ENCODE data around the gene ANKRD11. TPM values are rescaled to one million over a fixed set of nuclear protein-coding genes. Genes with fewer than 3 reads are reported as not detected.

ANKRD11 gene
- total and polyA plus RNA-seq, 7 experiments from 2014 or later = 8.7 to 254 (median 239) TPM

- H3K9me3 ChIP-seq (ENCODE audit: control insufficient read depth in 2 of 3, low read length in 3 of 3) = no peaks in the 10 kb centered on the region
- ChIA-PET CTCF (interaction anchor here (1.1 kb wide), 1 partner anchor 9 kb away, joined by 3 read pairs; no protein-coding TSS in a partner anchor), POLR2A (interaction anchor here (0.6 to 1.8 kb wide), 3 partner anchors 8 to 86 kb away, joined by 3 to 11 read pairs (median 4); partner anchors contain the start of gene SPG7)
- H3K27me3 ChIP-seq (ENCODE audit: control insufficient read depth in 2 of 2, insufficient read depth in 2 of 2, low read length in 2 of 2) = no peaks in the 10 kb centered on the region
- DNase-seq (no peak), ATAC-seq (no peak)
- peaks cover 0 to 3% (median 0%) of the 10 kb centered on the region in 3 experiments for H3K36me3 ChIP-seq (ENCODE audit: control insufficient read depth in 2 of 3, insufficient read depth in 3 of 3, low read length in 3 of 3)
- Mint-ChIP-seq H3K27ac (peak overlapping the region in 2 of 9 donors; percentile 28 to 80), H3K9me3 (no peaks in the 10 kb centered on the region), H3K36me3 (peaks cover 0 to 5% (median 0%) of the 10 kb centered on the region in 5 donors), H3K27me3 (no peaks in the 10 kb centered on the region), H3K4me3 (no peak overlapping the region), H3K4me1 (peaks cover 20 to 38% (median 25%) of the 10 kb centered on the region in 7 donors)
- no peak overlapping the region for H3K4me3 ChIP-seq (ENCODE audit: low read length)
- H3K27ac ChIP-seq (ENCODE audit: low read depth, low read length) = no peak overlapping the region
- intact Hi-C loops (cut with micrococcal nuclease) = loop anchor here in 1 of 2 donors (10.0 kb wide), 1 partner anchor 1040 kb away; the partner anchor contains the start of gene ZFPM1
- H3K4me1 ChIP-seq (ENCODE audit: control insufficient read depth in 2 of 2, insufficient read depth in 2 of 2, low read length in 2 of 2) = peaks cover 11 to 17% of the 10 kb centered on the region in 2 donors
These were observed 4.8 kb upstream of the ANKRD11 start for GRCh38 chr16:89495121-89495520.

GRCh38 chr16:89493776-89494175 lies 3.4 kb upstream of the ANKRD11 start:
- no peak overlapping the region for H3K4me3 ChIP-seq (ENCODE audit: low read length)
- Mint-ChIP-seq H3K4me1 (peaks cover 24 to 43% (median 29%) of the 10 kb centered on the region in 7 donors), H3K9me3 (peaks cover 0 to 5% (median 0%) of the 10 kb centered on the region in 11 donors), H3K27ac (peak overlapping the region in 5 of 9 donors; percentile 20 to 82 (median 67)), H3K36me3 (peaks cover 0 to 5% (median 3%) of the 10 kb centered on the region in 5 donors), H3K27me3 (peaks cover 0 to 2% (median 0%) of the 10 kb centered on the region in 5 donors), H3K4me3 (peak overlapping the region in 4 of 10 donors; percentile 6 to 38 (median 8))
- no peaks in the 10 kb centered on the region for H3K27me3 ChIP-seq (ENCODE audit: control insufficient read depth in 2 of 2, insufficient read depth in 2 of 2, low read length in 2 of 2)
- POLR2A ChIA-PET = interaction anchor here (0.9 to 1.8 kb wide), 3 partner anchors 14 to 252 kb away, joined by 3 to 11 read pairs (median 4); partner anchors contain the start of gene SPG7
- no peak for ATAC-seq
- intact Hi-C loops (cut with micrococcal nuclease) = loop anchor here (5.0 to 10.0 kb wide), 2 partner anchors 251 to 1039 kb away; partner anchors contain the start of gene ZFPM1 (in 1 of the 2)
- peaks cover 13 to 19% of the 10 kb centered on the region in 2 donors for H3K4me1 ChIP-seq (ENCODE audit: control insufficient read depth in 2 of 2, insufficient read depth in 2 of 2, low read length in 2 of 2)
- CTCF ChIA-PET = no interaction called here
- no peak overlapping the region for H3K27ac ChIP-seq (ENCODE audit: low read depth, low read length)
- no peak for DNase-seq
- no peaks in the 10 kb centered on the region for H3K9me3 ChIP-seq (ENCODE audit: control insufficient read depth in 2 of 3, low read length in 3 of 3)
- H3K36me3 ChIP-seq (ENCODE audit: control insufficient read depth in 2 of 3, insufficient read depth in 3 of 3, low read length in 3 of 3) = peaks cover 0 to 1% (median 0%) of the 10 kb centered on the region in 3 experiments

- ATAC-seq = no peak
- ChIA-PET POLR2A (interaction anchor here (1.0 to 5.9 kb wide), 2 partner anchors 11 to 15 kb away, joined by 4 to 68 read pairs; partner anchors contain the start of gene SPG7), CTCF (no interaction called here)
- no peak for DNase-seq
- H3K4me3 ChIP-seq (ENCODE audit: low read length) = peak overlapping the region; percentile 92
- H3K4me3 Mint-ChIP-seq = peak overlapping the region in 9 of 10 donors; percentile 35 to 91 (median 88)
- peaks cover 29 to 34% of the 10 kb centered on the region in 2 donors for H3K4me1 ChIP-seq (ENCODE audit: control insufficient read depth in 2 of 2, insufficient read depth in 2 of 2, low read length in 2 of 2)
- H3K27me3 ChIP-seq (ENCODE audit: control insufficient read depth in 2 of 2, insufficient read depth in 2 of 2, low read length in 2 of 2) = no peaks in the 10 kb centered on the region
- peak overlapping the region in 8 of 9 donors; percentile 86 to 96 (median 94) for H3K27ac Mint-ChIP-seq
- peaks cover 35 to 58% (median 39%) of the 10 kb centered on the region in 7 donors for H3K4me1 Mint-ChIP-seq
- intact Hi-C loops (cut with micrococcal nuclease) = loop anchor here (2.0 to 10.0 kb wide), 4 partner anchors 175 to 1037 kb away; partner anchors contain the start of genes SPATA2L (in 1 of the 2) and ZFPM1 (in 1 of the 2)
- H3K9me3 ChIP-seq (ENCODE audit: control insufficient read depth in 2 of 3, low read length in 3 of 3) = no peaks in the 10 kb centered on the region
- peak overlapping the region; percentile 90 for H3K27ac ChIP-seq (ENCODE audit: low read depth, low read length)
- peaks cover 0 to 5% (median 3%) of the 10 kb centered on the region in 5 donors for H3K36me3 Mint-ChIP-seq
- H3K36me3 ChIP-seq (ENCODE audit: control insufficient read depth in 2 of 3, insufficient read depth in 3 of 3, low read length in 3 of 3) = no peaks in the 10 kb centered on the region
- peaks cover 0 to 2% (median 0%) of the 10 kb centered on the region in 5 donors for H3K27me3 Mint-ChIP-seq
- H3K9me3 Mint-ChIP-seq = peaks cover 0 to 5% (median 0%) of the 10 kb centered on the region in 11 donors
These were observed 1.8 kb upstream of the ANKRD11 start for GRCh38 chr16:89491974-89492687.

GRCh38 chr16:89491238-89491869 lies 993 bp upstream of the ANKRD11 start:
- ChIA-PET CTCF (no interaction called here), POLR2A (interaction anchor here (0.6 to 5.9 kb wide), 5 partner anchors 12 to 84 kb away, joined by 3 to 68 read pairs (median 4); partner anchors contain the start of gene SPG7)
- Histone ChIP-seq H3K27ac (ENCODE audit: low read depth, low read length) (peak overlapping the region; percentile 90), H3K27me3 (ENCODE audit: control insufficient read depth in 2 of 2, insufficient read depth in 2 of 2, low read length in 2 of 2) (no peaks in the 10 kb centered on the region), H3K9me3 (ENCODE audit: control insufficient read depth in 2 of 3, low read length in 3 of 3) (no peaks in the 10 kb centered on the region), H3K36me3 (ENCODE audit: control insufficient read depth in 2 of 3, insufficient read depth in 3 of 3, low read length in 3 of 3) (no peaks in the 10 kb centered on the region), H3K4me1 (ENCODE audit: control insufficient read depth in 2 of 2, insufficient read depth in 2 of 2, low read length in 2 of 2) (peaks cover 36 to 40% of the 10 kb centered on the region in 2 donors), H3K4me3 (ENCODE audit: low read length) (peak overlapping the region; percentile 92)
- peaks cover 0 to 7% (median 5%) of the 10 kb centered on the region in 5 donors for H3K36me3 Mint-ChIP-seq
- peaks cover 0 to 5% (median 0%) of the 10 kb centered on the region in 11 donors for H3K9me3 Mint-ChIP-seq
- H3K27me3 Mint-ChIP-seq = peaks cover 0 to 2% (median 0%) of the 10 kb centered on the region in 5 donors
- intact Hi-C loops (cut with micrococcal nuclease) = loop anchor here (2.0 to 10.0 kb wide), 4 partner anchors 175 to 1037 kb away; partner anchors contain the start of genes SPATA2L (in 1 of the 2) and ZFPM1 (in 1 of the 2)
- H3K4me1 Mint-ChIP-seq = peaks cover 41 to 65% (median 45%) of the 10 kb centered on the region in 7 donors
- H3K4me3 Mint-ChIP-seq = peak overlapping the region; percentile 85 to 91 (median 89)
- H3K27ac Mint-ChIP-seq = peak overlapping the region; percentile 86 to 96 (median 93)
- DNase-seq = peak in 1 of 9 donors; percentile 23
- no peak for ATAC-seq

- peaks cover 0 to 6% (median 0%) of the 10 kb centered on the region in 11 donors for H3K9me3 Mint-ChIP-seq
- H3K36me3 Mint-ChIP-seq = peaks cover 0 to 9% (median 5%) of the 10 kb centered on the region in 5 donors
- intact Hi-C loops (cut with micrococcal nuclease) = loop anchor here (1.0 to 10.0 kb wide), 19 partner anchors 15 to 1035 kb away; partner anchors contain the start of genes RPL13 (in 2 of the 2), SPATA2L (in 2 of the 2), SPG7 (in 1 of the 2) and ZFPM1 (in 1 of the 2)
- Histone ChIP-seq H3K27ac (ENCODE audit: low read depth, low read length) (peak overlapping the region; percentile 87), H3K4me3 (ENCODE audit: low read length) (no peak overlapping the region), H3K9me3 (ENCODE audit: control insufficient read depth in 2 of 3, low read length in 3 of 3) (no peaks in the 10 kb centered on the region), H3K27me3 (ENCODE audit: control insufficient read depth in 2 of 2, insufficient read depth in 2 of 2, low read length in 2 of 2) (no peaks in the 10 kb centered on the region), H3K4me1 (ENCODE audit: control insufficient read depth in 2 of 2, insufficient read depth in 2 of 2, low read length in 2 of 2) (peaks cover 50 to 54% of the 10 kb centered on the region in 2 donors), H3K36me3 (ENCODE audit: control insufficient read depth in 2 of 3, insufficient read depth in 3 of 3, low read length in 3 of 3) (no peaks in the 10 kb centered on the region)
- H3K4me1 Mint-ChIP-seq = peaks cover 54 to 79% (median 59%) of the 10 kb centered on the region in 7 donors
- ATAC-seq (no peak), DNase-seq (peak in 1 of 9 donors; percentile 25)
- ChIA-PET CTCF (interaction anchor here (1.0 to 1.1 kb wide), 2 partner anchors 81 to 156 kb away, joined by 3 to 5 read pairs; no protein-coding TSS in a partner anchor), POLR2A (interaction anchor here (0.6 to 5.9 kb wide), 12 partner anchors 8 to 175 kb away, joined by 3 to 68 read pairs (median 4); partner anchors contain the start of gene SPG7)
- peak overlapping the region in 3 of 10 donors; percentile 45 to 95 (median 89) for H3K4me3 Mint-ChIP-seq
- peaks cover 0 to 2% (median 0%) of the 10 kb centered on the region in 5 donors for H3K27me3 Mint-ChIP-seq
- H3K27ac Mint-ChIP-seq = peak overlapping the region in 2 of 9 donors; percentile 90 to 96
These were observed 393 bp downstream of the ANKRD11 start for GRCh38 chr16:89489898-89490438.

Data from naive thymus-derived CD4-positive, alpha-beta T cell (primary cell).